NT2/D1 (cell line): Measurements from ENCODE around the gene MED9.

Experiments
- DNase-seq: peaks from one replicate; pipeline ENCODE4 v3.0.0-alpha.2; 2011; ENCODE audit warnings: low read depth, low spot score
- H3K27me3 ChIP-seq: 2 replicates; pipeline ENCODE4 v1.6.0; 2011; ENCODE audit warnings: mild to moderate bottlenecking; ENCODE audit not compliant: insufficient read length, insufficient read depth
- H3K36me3 ChIP-seq: 2 replicates; pipeline ENCODE4 v1.6.1; 2011; ENCODE audit warnings: mild to moderate bottlenecking, low read length, mixed read lengths; ENCODE audit not compliant: insufficient read depth, insufficient read length
- H3K4me1 ChIP-seq: 2 replicates; pipeline ENCODE4 v1.5.1; 2011; ENCODE audit not compliant: insufficient read depth, insufficient read length
- H3K4me3 ChIP-seq: 2 replicates; pipeline ENCODE4 v1.5.1; 2011; ENCODE audit warnings: low read depth; ENCODE audit not compliant: insufficient read length
- H3K9ac ChIP-seq: 2 replicates; pipeline ENCODE4 v1.6.0; 2011; ENCODE audit warnings: low read depth; ENCODE audit not compliant: insufficient read length
- H3K9me3 ChIP-seq: 2 replicates; pipeline ENCODE4 v1.5.1; 2011; ENCODE audit warnings: mild to moderate bottlenecking, low read length; ENCODE audit not compliant: insufficient read depth
- SUZ12 ChIP-seq: IDR thresholded peaks from 2 replicates; pipeline ENCODE4 v1.6.1; 2011; ENCODE audit not compliant: insufficient read length, insufficient read depth; ENCODE audit errors: extremely low read depth
- YY1 ChIP-seq: IDR thresholded peaks from 2 replicates; pipeline ENCODE4 v1.6.1; 2011; ENCODE audit not compliant: insufficient read length, insufficient read depth
- ZNF274 ChIP-seq: IDR thresholded peaks from 2 replicates; pipeline ENCODE4 v1.6.1; 2011; ENCODE audit warnings: mild to moderate bottlenecking, low read depth, low read length

Gene MED9

DNA sequence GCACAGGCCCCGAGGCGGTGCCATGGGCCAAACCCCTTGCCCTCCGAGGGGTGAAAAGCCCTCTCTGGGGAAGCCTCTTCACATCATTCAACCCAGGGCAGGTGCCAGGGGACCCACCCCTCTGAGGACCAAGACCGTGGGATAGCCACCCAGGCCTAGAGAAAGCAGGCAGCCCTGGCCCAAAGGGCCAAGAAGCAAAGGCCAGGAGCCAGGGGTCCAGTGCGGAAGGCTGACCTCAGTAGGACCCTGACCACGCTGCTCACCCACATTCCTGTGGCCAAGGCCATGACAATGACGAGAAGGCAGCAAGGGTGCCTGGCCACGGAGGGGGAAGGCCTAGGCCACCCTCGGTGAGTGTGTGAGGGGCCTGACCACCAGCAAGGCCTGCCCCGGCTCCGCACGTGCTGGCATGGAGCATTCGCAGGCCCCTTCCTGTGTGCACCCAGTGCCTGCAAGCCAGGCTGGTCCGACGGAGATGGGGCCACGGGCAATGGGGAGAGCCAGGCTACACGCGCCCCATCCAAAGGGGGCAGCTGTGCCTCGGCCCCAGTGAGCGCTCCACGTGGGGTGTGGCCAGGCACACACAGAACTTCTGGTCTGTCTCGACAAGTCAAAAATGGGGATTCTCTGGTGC, 43.9 kb downstream of the MED9 start:
- peaks cover 34% of the 10 kb centered on the region for H3K4me1 ChIP-seq
- H3K27me3 ChIP-seq, result no peaks in the 10 kb centered on the region
- H3K4me3 ChIP-seq, result no peak overlapping the region
- H3K36me3 ChIP-seq, result peaks cover 4% of the 10 kb centered on the region
- no peak overlapping the region for H3K9ac ChIP-seq
- no peaks in the 10 kb centered on the region for H3K9me3 ChIP-seq
- DNase-seq, result no peak
- TF ChIP-seq ZNF274 (no peak), SUZ12 (no peak), YY1 (no peak)

DNA sequence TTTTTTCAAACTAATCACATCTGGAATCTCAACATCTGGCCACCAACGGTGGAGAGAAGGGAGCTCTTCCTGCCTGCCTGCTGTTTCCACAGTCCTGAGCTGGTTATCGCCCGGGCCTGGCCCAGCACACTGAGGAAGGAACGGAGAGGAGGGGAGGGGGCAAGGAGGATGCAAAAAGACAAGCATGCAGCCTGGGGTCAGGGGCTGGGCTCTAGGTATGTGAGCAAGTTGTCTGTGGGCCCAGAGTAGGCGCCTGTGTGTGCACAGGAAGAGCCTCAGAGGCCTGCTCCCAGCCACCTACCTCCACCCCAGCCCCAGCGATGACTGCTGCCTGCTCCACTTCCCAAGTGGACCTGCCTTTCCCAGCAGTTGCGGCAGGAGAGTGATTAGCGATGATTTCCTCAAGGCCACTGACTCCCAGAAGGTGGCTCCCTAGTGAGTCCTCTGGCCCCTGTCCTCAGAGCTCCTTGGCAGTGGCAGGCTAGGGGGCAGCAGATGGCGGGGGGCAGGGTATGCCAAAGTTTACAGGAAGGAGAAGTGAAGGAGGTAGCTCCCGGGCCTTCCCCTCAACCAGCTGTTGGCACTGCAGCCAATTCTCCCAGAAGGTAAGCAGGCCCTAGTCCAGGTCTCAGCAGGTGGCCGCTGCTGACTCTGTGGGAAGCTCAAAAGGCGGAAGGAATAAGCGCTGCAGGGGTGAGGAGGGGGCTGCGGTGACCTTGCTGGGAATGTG, 46.4 kb downstream of the MED9 start:
- TF ChIP-seq YY1 (no peak), SUZ12 (no peak), ZNF274 (no peak)
- no peaks in the 10 kb centered on the region for H3K9me3 ChIP-seq
- H3K4me3 ChIP-seq, result no peak overlapping the region
- H3K27me3 ChIP-seq, result no peaks in the 10 kb centered on the region
- no peak overlapping the region for H3K9ac ChIP-seq
- H3K4me1 ChIP-seq, result peaks cover 25% of the 10 kb centered on the region
- DNase-seq, result no peak
- H3K36me3 ChIP-seq, result peaks cover 4% of the 10 kb centered on the region

DNA sequence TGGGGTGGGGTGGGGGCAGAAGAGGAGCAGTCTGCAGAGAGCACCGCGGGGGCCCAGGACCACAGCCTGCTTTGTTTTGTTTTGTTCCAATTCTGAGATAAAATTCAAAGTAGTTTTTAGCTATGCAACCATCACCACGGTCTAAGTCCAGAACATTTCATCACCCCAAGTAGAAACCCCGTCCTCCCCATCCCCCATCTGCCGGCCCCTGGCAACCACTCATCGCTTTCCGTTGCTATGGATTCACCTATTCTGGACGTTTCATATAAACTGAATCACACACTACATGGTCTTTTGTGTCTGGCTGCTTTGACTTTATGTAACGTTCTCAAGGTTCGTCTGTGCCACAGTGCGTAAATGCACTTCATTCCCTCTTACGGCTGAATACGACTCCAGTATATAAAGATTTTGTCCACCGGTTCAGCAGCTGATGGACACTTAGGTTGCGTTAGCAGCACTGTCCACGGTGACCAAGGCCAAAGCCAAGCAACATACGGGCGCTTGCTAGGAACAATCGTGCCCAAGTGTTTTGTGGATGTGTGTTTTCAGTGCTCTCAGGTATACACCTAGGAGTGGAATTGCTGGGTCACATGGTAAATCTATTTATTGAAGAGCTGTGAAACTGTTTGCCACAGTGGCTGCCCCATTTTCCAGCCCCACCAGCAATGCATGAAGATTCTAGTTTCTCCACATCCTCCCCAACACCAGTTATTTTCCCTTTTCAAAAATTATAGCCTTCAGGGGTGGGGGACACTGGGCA, 47.1 kb downstream of the MED9 start:
- no peak overlapping the region for H3K9ac ChIP-seq
- no peaks in the 10 kb centered on the region for H3K27me3 ChIP-seq
- no peak for DNase-seq
- no peak for TF ChIP-seq YY1
- TF ChIP-seq SUZ12, result no peak
- TF ChIP-seq ZNF274, result no peak
- peaks cover 27% of the 10 kb centered on the region for H3K4me1 ChIP-seq
- no peaks in the 10 kb centered on the region for H3K9me3 ChIP-seq
- no peak overlapping the region for H3K4me3 ChIP-seq
- H3K36me3 ChIP-seq, result peaks cover 4% of the 10 kb centered on the region

DNA sequence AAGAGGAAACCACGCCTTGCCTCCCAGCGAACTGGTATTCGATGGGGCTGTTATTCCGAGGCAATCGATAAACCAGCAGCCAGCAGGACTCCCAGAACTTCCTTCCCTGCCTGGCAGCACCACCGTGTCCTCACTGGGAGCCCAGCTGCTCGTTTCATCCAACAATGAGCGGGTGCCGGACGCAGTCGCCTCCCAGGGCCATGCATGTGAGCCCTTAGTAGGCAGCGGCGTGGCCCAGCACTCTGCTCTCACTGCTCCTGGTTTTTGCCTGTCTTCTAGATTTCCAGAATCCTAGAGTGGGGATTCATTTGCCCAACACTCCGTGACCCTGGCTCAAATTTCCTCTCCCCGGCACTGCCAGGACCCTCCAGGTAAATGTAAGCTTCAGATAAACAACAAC, 48.5 kb downstream of the MED9 start:
- Histone ChIP-seq H3K9me3 (no peaks in the 10 kb centered on the region), H3K36me3 (peaks cover 4% of the 10 kb centered on the region), H3K4me3 (no peak overlapping the region), H3K4me1 (peaks cover 27% of the 10 kb centered on the region), H3K9ac (no peak overlapping the region), H3K27me3 (no peaks in the 10 kb centered on the region)
- TF ChIP-seq SUZ12 (no peak), ZNF274 (no peak), YY1 (no peak)
- no peak for DNase-seq

DNA sequence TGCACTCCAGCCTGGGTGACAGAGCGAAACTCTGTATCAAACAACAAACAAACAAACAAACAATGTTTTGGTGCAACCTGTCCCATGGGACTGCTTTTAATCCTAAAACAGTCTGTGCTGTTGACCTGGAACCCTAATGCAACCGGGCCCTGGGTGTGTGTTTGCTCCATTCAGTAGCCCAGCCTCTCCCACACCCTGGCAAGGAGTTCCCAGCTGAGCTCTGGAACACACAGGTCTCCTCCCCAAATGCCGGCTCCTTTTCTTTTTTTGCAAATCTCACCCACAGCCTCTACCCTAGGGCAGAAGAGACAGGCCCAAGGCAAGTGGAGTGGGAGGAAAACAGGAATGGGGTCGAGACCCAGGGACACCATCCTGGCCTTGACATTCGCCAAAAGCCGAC, 49.2 kb downstream of the MED9 start:
- TF ChIP-seq ZNF274 (no peak), YY1 (no peak), SUZ12 (no peak)
- peak overlapping the region; percentile 17 for H3K9ac ChIP-seq
- DNase-seq, result no peak
- no peaks in the 10 kb centered on the region for H3K27me3 ChIP-seq
- peaks cover 1% of the 10 kb centered on the region for H3K36me3 ChIP-seq
- no peak overlapping the region for H3K4me3 ChIP-seq
- no peaks in the 10 kb centered on the region for H3K9me3 ChIP-seq
- H3K4me1 ChIP-seq, result peaks cover 27% of the 10 kb centered on the region

DNA sequence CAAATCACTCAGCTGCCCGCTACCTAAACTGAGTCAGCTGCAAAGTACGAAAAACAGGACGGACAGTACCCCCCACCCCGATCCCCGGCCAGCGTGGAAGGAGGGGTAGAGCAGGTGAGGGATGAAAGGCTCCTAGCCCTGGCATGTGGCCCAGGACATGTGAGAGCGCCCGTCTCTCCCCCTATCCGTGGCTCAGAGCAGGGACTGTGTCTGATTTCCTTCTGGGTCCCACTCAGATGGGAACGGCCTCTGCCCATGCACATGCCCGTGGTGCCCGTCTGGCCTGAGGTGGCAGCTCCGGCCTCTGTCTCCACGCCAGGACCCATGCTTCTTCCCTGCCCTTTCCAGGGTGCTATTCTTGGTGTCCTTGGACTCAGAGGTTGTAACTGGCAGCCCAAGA, 49.6 kb downstream of the MED9 start:
- Histone ChIP-seq H3K9ac (peak overlapping the region; percentile 17), H3K4me3 (no peak overlapping the region), H3K4me1 (peaks cover 27% of the 10 kb centered on the region), H3K36me3 (no peaks in the 10 kb centered on the region), H3K27me3 (no peaks in the 10 kb centered on the region), H3K9me3 (no peaks in the 10 kb centered on the region)
- TF ChIP-seq ZNF274 (no peak), YY1 (no peak), SUZ12 (no peak)
- DNase-seq, result no peak

DNA sequence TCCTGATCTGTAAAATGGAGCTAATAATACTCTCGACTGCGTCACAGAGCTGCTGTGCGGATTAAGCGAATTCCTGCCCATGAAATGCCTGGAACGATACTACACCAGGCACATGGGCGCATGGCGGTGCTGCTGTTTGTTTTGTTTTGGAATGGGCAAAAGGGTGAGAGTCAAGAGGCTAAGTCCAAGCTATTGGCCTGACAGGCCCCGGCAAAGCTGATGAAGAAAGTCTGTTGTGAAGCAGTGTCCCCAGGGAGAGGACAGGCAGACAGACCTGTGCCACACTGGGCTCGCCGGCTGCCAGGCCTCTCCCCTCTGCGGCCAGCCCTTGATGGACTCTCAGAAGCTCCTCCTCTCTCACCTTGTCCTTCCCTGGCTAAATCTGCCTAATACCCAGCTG, 50.7 kb downstream of the MED9 start:
- Histone ChIP-seq H3K9ac (no peak overlapping the region), H3K4me3 (no peak overlapping the region), H3K27me3 (no peaks in the 10 kb centered on the region), H3K36me3 (no peaks in the 10 kb centered on the region), H3K4me1 (peaks cover 20% of the 10 kb centered on the region), H3K9me3 (no peaks in the 10 kb centered on the region)
- no peak for DNase-seq
- TF ChIP-seq SUZ12, result no peak
